GM12878 (cell line): ENCODE results near the gene APOL4. TPM values are rescaled to one million over a fixed set of nuclear protein-coding genes. Genes with fewer than 3 reads are reported as not detected.
A peak's percentile ranks its signal among the peaks of the same experiment; 100 is the strongest.

Source experiments
- ATF7 ChIP-seq: fragments of 450-650 bp; IDR thresholded peaks from 2 replicates; pipeline ENCODE4 v1.6.1; 2016; ENCODE audit warnings: low read depth, mild to moderate bottlenecking
- CBX3 ChIP-seq: fragments of 200-600 bp; sonication (generic); IDR thresholded peaks from 2 replicates; pipeline ENCODE4 v1.6.1; 2016; ENCODE audit warnings: low read depth, borderline replicate concordance
- EP300 ChIP-seq, 2 experiments: fragments of 150-350 bp in 1 of 2; IDR thresholded peaks; 2 replicates each; pipeline ENCODE4 v1.6.1; 2011 to 2012; ENCODE audit warnings: low read depth in 2 of 2, low read length in 2 of 2, borderline replicate concordance in 1 of 2, improper control_type of control experiment in 1 of 2, inconsistent platforms in 1 of 2; ENCODE audit not compliant: control insufficient read depth in 1 of 2
- FOXM1 ChIP-seq: IDR thresholded peaks from 2 replicates; pipeline ENCODE4 v1.6.1; 2012; ENCODE audit warnings: low read depth, mild to moderate bottlenecking, inconsistent platforms, low read length, moderate library complexity
- HDGF ChIP-seq: fragments of 450-650 bp; IDR thresholded peaks from 2 replicates; pipeline ENCODE4 v1.6.1; 2016; ENCODE audit warnings: antibody characterized with exemption
- JUNB ChIP-seq: IDR thresholded peaks from 2 replicates; pipeline ENCODE4 v1.6.1; 2016; ENCODE audit warnings: antibody characterized with exemption, mild to moderate bottlenecking
- JUND ChIP-seq: IDR thresholded peaks from 2 replicates; pipeline ENCODE4 v1.6.1; 2012; ENCODE audit warnings: low read depth, mild to moderate bottlenecking, low read length, improper control_type of control experiment, moderate library complexity
- NR2C1 ChIP-seq: fragments of 450-650 bp; IDR thresholded peaks from 2 replicates; pipeline ENCODE4 v1.6.1; 2017; ENCODE audit warnings: antibody characterized with exemption, mild to moderate bottlenecking, moderate library complexity
- POLR2AphosphoS5 ChIP-seq: IDR thresholded peaks from 2 replicates; pipeline ENCODE4 v1.6.1; 2011; ENCODE audit warnings: mild to moderate bottlenecking, low read length, inconsistent platforms
- TCF12 ChIP-seq: IDR thresholded peaks from 2 replicates; pipeline ENCODE4 v1.6.1; 2011; ENCODE audit warnings: low read depth, mild to moderate bottlenecking, low read length
- YBX1 ChIP-seq: fragments of 450-650 bp; IDR thresholded peaks from 2 replicates; pipeline ENCODE4 v1.6.1; 2016; ENCODE audit warnings: antibody characterized with exemption
- ZNF622 ChIP-seq: fragments of 450-650 bp; IDR thresholded peaks from 2 replicates; pipeline ENCODE4 v1.6.1; 2017; ENCODE audit warnings: mild to moderate bottlenecking, inconsistent platforms
- ZSCAN29 ChIP-seq: fragments of 450-650 bp; IDR thresholded peaks from 2 replicates; pipeline ENCODE4 v1.6.1; 2017; ENCODE audit warnings: mild to moderate bottlenecking, moderate library complexity
- polyA plus RNA-seq, 11 experiments: library from polyadenylated mRNA; depleted of rRNA in 4 of 11; unstranded in 6 of 11; stranded (reverse) in 5 of 11; fragments of >200 nt; fragmentation: Nextera tagmentation in 4 of 11; fragmentation: Illumina TruSeq in 1 of 11; extraction: Ambion mirVana in 4 of 11; extraction: Trizol in 1 of 11; gene quantifications; 1 replicate in 1 of 11; 2 replicates in 10 of 11; pipeline versions ENCODE4 v1.2.1 to v1.2.3, GENCODE V29; 2011 to 2016; ENCODE audit warnings: inconsistent platforms in 2 of 11, missing spikeins in 2 of 11, low read depth in 1 of 11
- total RNA-seq, 4 experiments: library from RNA; depleted of rRNA in 3 of 4; stranded (reverse); fragments of >200 nt in 3 of 4; fragmentation: Illumina TruSeq in 1 of 4; extraction: Trizol in 1 of 4; gene quantifications; 2 replicates each; pipeline versions ENCODE4 v1.2.1 to v1.2.3, GENCODE V29; 2013 to 2021
- TF ChIP-seq, protein P1 (sequence below): fragments of 450-650 bp; formaldehyde crosslinking; IDR thresholded peaks from 2 replicates; pipeline ENCODE4 v1.4.0; 2022; ENCODE audit warnings: mild to moderate bottlenecking, moderate library complexity
- TF ChIP-seq, protein P2 (sequence below): fragments of 150-350 bp; IDR thresholded peaks from 2 replicates; pipeline ENCODE4 v1.6.1; 2016; ENCODE audit warnings: low read depth, low read length
- TF ChIP-seq, protein P3 (sequence below): fragments of 450-650 bp; IDR thresholded peaks from 2 replicates; pipeline ENCODE4 v1.6.1; 2016; ENCODE audit warnings: mild to moderate bottlenecking

Gene APOL4
- total and polyA plus RNA-seq, 10 of the 15 experiments (the other 5 are each of a cell fraction or from before 2014, with no cell fraction given), result 0.03 to 0.24 (median 0.19) TPM; not detected in 7

DNA sequence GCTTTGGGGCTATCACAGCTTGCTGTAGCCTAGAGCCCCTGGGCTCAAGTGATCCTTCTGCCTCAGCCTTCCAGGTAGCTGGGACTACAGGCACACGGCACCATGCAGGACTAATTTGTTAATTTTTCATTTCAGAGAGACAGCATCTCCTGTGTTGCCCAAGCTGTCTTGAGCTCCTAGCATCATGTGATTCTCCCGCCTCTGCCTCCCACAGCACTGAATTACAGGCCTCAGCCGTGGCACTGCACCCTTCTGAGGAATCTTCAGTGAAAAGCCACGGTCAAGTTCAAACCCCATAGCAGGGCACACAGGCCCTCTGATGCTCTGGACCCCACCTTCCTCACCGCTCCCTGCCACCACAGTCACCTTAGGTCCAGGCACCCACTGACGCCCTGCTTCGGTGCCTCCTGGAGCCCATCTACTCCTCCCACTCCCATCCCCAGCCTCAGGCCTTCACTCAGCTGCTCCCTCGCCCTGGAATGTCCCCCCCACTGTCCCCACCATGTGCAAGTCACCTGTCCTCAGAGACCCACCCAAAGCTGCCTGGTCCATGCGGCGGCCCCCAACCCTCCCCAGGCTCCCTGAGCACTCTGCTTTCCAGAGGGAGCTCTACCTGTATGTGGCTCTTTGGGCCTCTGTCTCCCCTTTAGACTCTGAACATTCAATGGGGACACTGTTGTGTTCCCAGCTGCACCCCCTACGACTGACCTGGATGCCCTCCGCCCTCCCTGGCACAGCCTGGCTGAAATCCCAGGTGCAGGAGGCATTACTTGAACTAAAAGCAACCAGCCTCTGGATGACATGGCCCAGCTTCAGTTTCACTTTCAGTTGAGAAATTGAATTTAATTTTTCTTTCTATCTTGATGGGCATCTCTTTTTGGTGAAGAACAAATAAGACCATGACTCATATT, 36.1 kb upstream of the APOL4 start (continued):
- TF ChIP-seq, protein P1, sequence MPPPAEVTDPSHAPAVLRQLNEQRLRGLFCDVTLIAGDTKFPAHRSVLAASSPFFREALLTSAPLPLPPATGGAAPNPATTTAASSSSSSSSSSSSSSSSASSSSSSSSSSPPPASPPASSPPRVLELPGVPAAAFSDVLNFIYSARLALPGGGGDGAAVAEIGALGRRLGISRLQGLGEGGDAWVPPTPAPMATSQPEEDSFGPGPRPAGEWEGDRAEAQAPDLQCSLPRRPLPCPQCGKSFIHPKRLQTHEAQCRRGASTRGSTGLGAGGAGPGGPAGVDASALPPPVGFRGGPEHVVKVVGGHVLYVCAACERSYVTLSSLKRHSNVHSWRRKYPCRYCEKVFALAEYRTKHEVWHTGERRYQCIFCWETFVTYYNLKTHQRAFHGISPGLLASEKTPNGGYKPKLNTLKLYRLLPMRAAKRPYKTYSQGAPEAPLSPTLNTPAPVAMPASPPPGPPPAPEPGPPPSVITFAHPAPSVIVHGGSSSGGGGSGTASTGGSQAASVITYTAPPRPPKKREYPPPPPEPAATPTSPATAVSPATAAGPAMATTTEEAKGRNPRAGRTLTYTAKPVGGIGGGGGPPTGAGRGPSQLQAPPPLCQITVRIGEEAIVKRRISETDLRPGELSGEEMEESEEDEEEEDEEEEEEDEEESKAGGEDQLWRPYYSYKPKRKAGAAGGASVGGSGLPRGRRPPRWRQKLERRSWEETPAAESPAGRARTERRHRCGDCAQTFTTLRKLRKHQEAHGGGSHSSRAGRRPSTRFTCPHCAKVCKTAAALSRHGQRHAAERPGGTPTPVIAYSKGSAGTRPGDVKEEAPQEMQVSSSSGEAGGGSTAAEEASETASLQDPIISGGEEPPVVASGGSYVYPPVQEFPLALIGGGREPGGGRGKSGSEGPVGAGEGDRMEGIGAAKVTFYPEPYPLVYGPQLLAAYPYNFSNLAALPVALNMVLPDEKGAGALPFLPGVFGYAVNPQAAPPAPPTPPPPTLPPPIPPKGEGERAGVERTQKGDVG (CRISPR knock-in tag), result no peak
- TF ChIP-seq YBX1 (no peak), JUNB (no peak), TCF12 (no peak), NR2C1 (no peak), CBX3 (no peak), EP300 (IDR thresholded peaks at IDR 0.05; ENCODE audit: borderline replicate concordance in 1 of 2, control insufficient read depth in 1 of 2, low read depth in 2 of 2, low read length in 2 of 2) (no peak), POLR2AphosphoS5 (no peak), FOXM1 (no peak), HDGF (0 out of 2 replicates have a peak, but pooled peaks have one; percentile 37), JUND (no peak), ATF7 (no peak), ZNF622 (no peak), ZSCAN29 (no peak)
- TF ChIP-seq, protein P2, sequence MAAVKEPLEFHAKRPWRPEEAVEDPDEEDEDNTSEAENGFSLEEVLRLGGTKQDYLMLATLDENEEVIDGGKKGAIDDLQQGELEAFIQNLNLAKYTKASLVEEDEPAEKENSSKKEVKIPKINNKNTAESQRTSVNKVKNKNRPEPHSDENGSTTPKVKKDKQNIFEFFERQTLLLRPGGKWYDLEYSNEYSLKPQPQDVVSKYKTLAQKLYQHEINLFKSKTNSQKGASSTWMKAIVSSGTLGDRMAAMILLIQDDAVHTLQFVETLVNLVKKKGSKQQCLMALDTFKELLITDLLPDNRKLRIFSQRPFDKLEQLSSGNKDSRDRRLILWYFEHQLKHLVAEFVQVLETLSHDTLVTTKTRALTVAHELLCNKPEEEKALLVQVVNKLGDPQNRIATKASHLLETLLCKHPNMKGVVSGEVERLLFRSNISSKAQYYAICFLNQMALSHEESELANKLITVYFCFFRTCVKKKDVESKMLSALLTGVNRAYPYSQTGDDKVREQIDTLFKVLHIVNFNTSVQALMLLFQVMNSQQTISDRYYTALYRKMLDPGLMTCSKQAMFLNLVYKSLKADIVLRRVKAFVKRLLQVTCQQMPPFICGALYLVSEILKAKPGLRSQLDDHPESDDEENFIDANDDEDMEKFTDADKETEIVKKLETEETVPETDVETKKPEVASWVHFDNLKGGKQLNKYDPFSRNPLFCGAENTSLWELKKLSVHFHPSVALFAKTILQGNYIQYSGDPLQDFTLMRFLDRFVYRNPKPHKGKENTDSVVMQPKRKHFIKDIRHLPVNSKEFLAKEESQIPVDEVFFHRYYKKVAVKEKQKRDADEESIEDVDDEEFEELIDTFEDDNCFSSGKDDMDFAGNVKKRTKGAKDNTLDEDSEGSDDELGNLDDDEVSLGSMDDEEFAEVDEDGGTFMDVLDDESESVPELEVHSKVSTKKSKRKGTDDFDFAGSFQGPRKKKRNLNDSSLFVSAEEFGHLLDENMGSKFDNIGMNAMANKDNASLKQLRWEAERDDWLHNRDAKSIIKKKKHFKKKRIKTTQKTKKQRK, result no peak
- TF ChIP-seq, protein P3, sequence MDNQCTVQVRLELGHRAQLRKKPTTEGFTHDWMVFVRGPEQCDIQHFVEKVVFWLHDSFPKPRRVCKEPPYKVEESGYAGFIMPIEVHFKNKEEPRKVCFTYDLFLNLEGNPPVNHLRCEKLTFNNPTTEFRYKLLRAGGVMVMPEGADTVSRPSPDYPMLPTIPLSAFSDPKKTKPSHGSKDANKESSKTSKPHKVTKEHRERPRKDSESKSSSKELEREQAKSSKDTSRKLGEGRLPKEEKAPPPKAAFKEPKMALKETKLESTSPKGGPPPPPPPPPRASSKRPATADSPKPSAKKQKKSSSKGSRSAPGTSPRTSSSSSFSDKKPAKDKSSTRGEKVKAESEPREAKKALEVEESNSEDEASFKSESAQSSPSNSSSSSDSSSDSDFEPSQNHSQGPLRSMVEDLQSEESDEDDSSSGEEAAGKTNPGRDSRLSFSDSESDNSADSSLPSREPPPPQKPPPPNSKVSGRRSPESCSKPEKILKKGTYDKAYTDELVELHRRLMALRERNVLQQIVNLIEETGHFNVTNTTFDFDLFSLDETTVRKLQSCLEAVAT, result peak; percentile 89
